Neuronal stem cell (in vitro differentiated cells): ENCODE results near the gene CYB5A.

ENCODE experiments used
- DNase-seq: peaks from one replicate; pipeline ENCODE4 v3.0.0-alpha.2; 2013; ENCODE audit warnings: low spot score
- H2AFZ ChIP-seq: one replicate; pipeline ENCODE4 v1.6.1; 2013; ENCODE audit warnings: mild to moderate bottlenecking, low read length, inconsistent platforms
- H2AK5ac ChIP-seq: 2 replicates; pipeline ENCODE4 v1.6.1; 2013; ENCODE audit warnings: low read depth, mild to moderate bottlenecking, inconsistent platforms, low read length, moderate library complexity, mixed read lengths
- H2BK120ac ChIP-seq: 2 replicates; pipeline ENCODE4 v1.6.1; 2013; ENCODE audit warnings: low read depth, mild to moderate bottlenecking, inconsistent platforms, low read length, moderate library complexity, mixed read lengths
- H2BK12ac ChIP-seq: one replicate; pipeline ENCODE4 v1.6.1; 2013; ENCODE audit warnings: low read length, inconsistent platforms
- H2BK15ac ChIP-seq: 2 replicates; pipeline ENCODE4 v1.6.1; 2013; ENCODE audit warnings: mild to moderate bottlenecking, low read length, inconsistent platforms, mixed read lengths
- H2BK5ac ChIP-seq: one replicate; pipeline ENCODE4 v1.6.1; 2013; ENCODE audit warnings: inconsistent platforms, mild to moderate bottlenecking, low read length, moderate library complexity
- H3K14ac ChIP-seq: one replicate; pipeline ENCODE4 v1.6.1; 2013; ENCODE audit warnings: low read length, inconsistent platforms
- H3K18ac ChIP-seq: 2 replicates; pipeline ENCODE4 v1.6.1; 2013; ENCODE audit warnings: low read length, inconsistent platforms
- H3K23ac ChIP-seq: 2 replicates; pipeline ENCODE4 v1.6.1; 2013; ENCODE audit warnings: low read depth, mild to moderate bottlenecking, mixed read lengths, low read length, inconsistent platforms; ENCODE audit not compliant: poor library complexity
- H3K27ac ChIP-seq: replicated peaks from 3 replicates; pipeline ENCODE4 v1.5.1; 2013; ENCODE audit warnings: low read length, inconsistent platforms
- H3K27me3 ChIP-seq, 3 experiments: 2 replicates each; pipeline ENCODE4 v1.6.1; 2013; ENCODE audit warnings: low read length in 3 of 3, mild to moderate bottlenecking in 2 of 3, inconsistent platforms in 1 of 3, low read depth in 1 of 3, mixed read lengths in 1 of 3, moderate library complexity in 1 of 3; ENCODE audit not compliant: control insufficient read depth in 3 of 3, insufficient read depth in 3 of 3
- H3K36me3 ChIP-seq, 2 donors: replicated peaks in 1 of 2; 2 replicates each; pipeline ENCODE4 v1.6.1; 2013; ENCODE audit warnings: low read length in 2 of 2; ENCODE audit not compliant: control insufficient read depth in 2 of 2, insufficient read depth in 2 of 2
- H3K4ac ChIP-seq: 2 replicates; pipeline ENCODE4 v1.6.1; 2013; ENCODE audit warnings: inconsistent platforms, mild to moderate bottlenecking, low read length, moderate library complexity
- H3K4me1 ChIP-seq, 2 donors: 1 replicate in 1 of 2; 2 replicates in 1 of 2; pipeline ENCODE4 v1.6.1; 2013; ENCODE audit warnings: low read length in 2 of 2, low read depth in 1 of 2; ENCODE audit not compliant: control insufficient read depth in 2 of 2, insufficient read depth in 1 of 2
- H3K4me2 ChIP-seq: one replicate; pipeline ENCODE4 v1.6.1; 2013; ENCODE audit warnings: mild to moderate bottlenecking, low read length, inconsistent platforms; ENCODE audit not compliant: insufficient read depth, poor library complexity, severe bottlenecking
- H3K4me3 ChIP-seq, 2 donors: 2 replicates each; pipeline ENCODE4 v1.5.1; 2013; ENCODE audit warnings: low read length in 2 of 2, mild to moderate bottlenecking in 2 of 2, inconsistent platforms in 1 of 2, moderate library complexity in 1 of 2
- H3K79me1 ChIP-seq: one replicate; pipeline ENCODE4 v1.6.1; 2013; ENCODE audit warnings: low read depth, mild to moderate bottlenecking, inconsistent platforms, low read length, moderate library complexity
- H3K9ac ChIP-seq: one replicate; pipeline ENCODE4 v1.6.1; 2013; ENCODE audit warnings: mild to moderate bottlenecking, low read depth, low read length, inconsistent platforms; ENCODE audit not compliant: poor library complexity
- H3K9me3 ChIP-seq, 2 donors: replicated peaks in 1 of 2; 2 replicates each; pipeline versions ENCODE3 to v1.6.1; 2013; ENCODE audit warnings: low read length in 2 of 2, mild to moderate bottlenecking in 2 of 2, inconsistent platforms in 1 of 2, low read depth in 1 of 2, mixed read lengths in 1 of 2, moderate library complexity in 1 of 2; ENCODE audit not compliant: control insufficient read depth in 2 of 2, insufficient read depth in 1 of 2
- H4K8ac ChIP-seq: one replicate; pipeline ENCODE4 v1.6.1; 2013; ENCODE audit warnings: low read depth, mild to moderate bottlenecking, inconsistent platforms, low read length, moderate library complexity
- H4K91ac ChIP-seq: one replicate; pipeline ENCODE4 v1.6.1; 2013; ENCODE audit warnings: low read length, low read depth, mild to moderate bottlenecking, inconsistent platforms; ENCODE audit not compliant: poor library complexity
- WGBS, 2 donors: extraction: QIAGEN DNeasy Blood & Tissue Kit; methylation state at CpG; one replicate each; pipeline ENCODE4 v1.1.7; 2013; ENCODE audit warnings: missing lambda C conversion rate in 2 of 2, mixed read lengths in 1 of 2; ENCODE audit not compliant: insufficient read length in 2 of 2, insufficient replicate concordance in 1 of 2; ENCODE audit errors: extremely low coverage in 2 of 2; 5-methylcytosine and 5-hydroxymethylcytosine counted together

Gene CYB5A

DNA sequence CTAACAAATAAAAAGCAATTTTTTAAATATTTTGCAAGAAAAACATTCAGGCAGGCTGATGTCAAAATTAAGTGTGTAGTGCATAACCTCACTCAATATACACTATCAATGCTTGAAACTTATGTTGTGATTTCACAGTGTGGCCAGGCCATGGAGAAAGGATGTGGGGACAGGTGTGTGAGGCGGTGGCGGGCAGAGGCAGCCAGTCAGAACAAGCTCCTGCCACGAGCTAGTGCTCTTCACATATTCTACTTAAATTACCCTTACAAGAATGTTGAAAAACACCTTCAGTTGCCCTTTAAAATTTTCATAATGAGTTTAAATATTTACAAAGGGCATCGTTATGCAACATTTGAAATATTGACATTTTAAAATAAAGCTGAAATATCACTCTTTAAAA is 43.2 kb downstream of the CYB5A start:
- no peak overlapping the region for H4K8ac ChIP-seq
- H3K27me3 ChIP-seq: no peaks in the 10 kb centered on the region
- H3K14ac ChIP-seq: no peak overlapping the region
- peaks cover 0 to 2% of the 10 kb centered on the region in 2 donors for H3K36me3 ChIP-seq
- no peak overlapping the region for H4K91ac ChIP-seq
- no peak overlapping the region for H3K18ac ChIP-seq
- no peak overlapping the region for H3K23ac ChIP-seq
- no peak overlapping the region for H3K27ac ChIP-seq
- H2AFZ ChIP-seq: no peak overlapping the region
- H3K4me1 ChIP-seq: peaks cover 0 to 2% of the 10 kb centered on the region in 2 donors
- no peaks in the 10 kb centered on the region for H3K79me1 ChIP-seq
- H3K4me2 ChIP-seq: no peak overlapping the region
- no peak overlapping the region for H3K4me3 ChIP-seq
- no peak overlapping the region for H2BK15ac ChIP-seq
- no peak overlapping the region for H2BK5ac ChIP-seq
- no peak for DNase-seq
- no peak overlapping the region for H2BK12ac ChIP-seq
- H3K4ac ChIP-seq: no peak overlapping the region
- H3K9me3 ChIP-seq: no peaks in the 10 kb centered on the region
- no CpG with 5 or more reads among the region's 4 CpGs for WGBS, 2 donors
- H2BK120ac ChIP-seq: no peak overlapping the region
- H3K9ac ChIP-seq: no peak overlapping the region
- H2AK5ac ChIP-seq: no peak overlapping the region

DNA sequence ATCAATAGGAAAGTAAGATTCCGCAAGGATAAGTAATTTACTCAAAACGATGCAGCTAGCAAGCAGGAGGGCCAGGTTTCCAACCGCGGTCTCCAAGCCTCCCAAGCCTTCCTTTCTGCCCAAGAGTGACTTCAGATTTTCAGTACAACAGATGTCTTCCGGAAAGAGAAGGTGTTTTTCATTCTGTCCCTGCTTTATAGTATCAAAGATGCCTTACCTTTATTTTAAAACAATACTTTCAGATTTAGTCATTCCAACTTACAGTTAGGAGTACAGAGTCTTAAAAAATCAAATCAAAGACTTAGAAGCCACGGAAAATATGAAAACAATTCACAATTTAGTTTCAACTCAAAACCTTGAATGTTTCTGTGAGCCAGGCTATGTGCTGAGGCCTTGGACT is 43.6 kb downstream of the CYB5A start:
- H2AFZ ChIP-seq: no peak overlapping the region
- H3K27ac ChIP-seq: no peak overlapping the region
- no peak overlapping the region for H2BK5ac ChIP-seq
- no peak overlapping the region for H2BK15ac ChIP-seq
- no peak overlapping the region for H4K8ac ChIP-seq
- H3K4me2 ChIP-seq: no peak overlapping the region
- no peak overlapping the region for H3K4me3 ChIP-seq
- peaks cover 0 to 2% of the 10 kb centered on the region in 2 donors for H3K4me1 ChIP-seq
- no peak overlapping the region for H2BK12ac ChIP-seq
- H3K36me3 ChIP-seq: no peaks in the 10 kb centered on the region
- H2AK5ac ChIP-seq: no peak overlapping the region
- no peak overlapping the region for H3K4ac ChIP-seq
- no peak overlapping the region for H2BK120ac ChIP-seq
- no peaks in the 10 kb centered on the region for H3K27me3 ChIP-seq
- no peak overlapping the region for H4K91ac ChIP-seq
- DNase-seq: no peak
- H3K9me3 ChIP-seq: no peaks in the 10 kb centered on the region
- H3K9ac ChIP-seq: no peak overlapping the region
- H3K23ac ChIP-seq: no peak overlapping the region
- no CpG with 5 or more reads among the region's 6 CpGs for WGBS, 2 donors
- no peak overlapping the region for H3K18ac ChIP-seq
- no peaks in the 10 kb centered on the region for H3K79me1 ChIP-seq
- H3K14ac ChIP-seq: no peak overlapping the region

DNA sequence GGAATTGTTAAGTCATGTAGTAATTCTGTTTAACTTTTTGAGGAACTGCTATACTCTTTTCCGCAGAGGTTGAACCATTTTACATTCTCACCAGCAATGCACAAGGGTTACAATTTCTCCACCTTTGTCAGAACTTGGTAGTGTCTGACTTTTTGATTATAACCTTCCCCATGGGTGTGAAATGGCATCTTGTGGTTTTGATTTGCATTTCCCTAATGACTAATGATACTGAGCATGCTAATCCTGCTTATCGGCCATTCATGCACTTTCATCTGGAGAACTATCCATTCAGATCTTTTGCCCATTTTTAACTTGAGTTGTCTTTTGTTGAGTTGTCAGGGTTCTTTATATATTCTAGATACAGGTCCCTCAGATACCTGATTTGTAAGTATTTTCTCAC is 47.2 kb downstream of the CYB5A start:
- Histone ChIP-seq H3K23ac (no peak overlapping the region), H2AK5ac (no peak overlapping the region), H2BK5ac (no peak overlapping the region), H3K14ac (no peak overlapping the region), H3K4ac (no peak overlapping the region), H2BK120ac (no peak overlapping the region), H3K4me1 (no peaks in the 10 kb centered on the region), H3K18ac (no peak overlapping the region), H3K36me3 (no peaks in the 10 kb centered on the region), H3K4me2 (no peak overlapping the region), H4K8ac (no peak overlapping the region), H3K9ac (no peak overlapping the region), H2AFZ (no peak overlapping the region), H3K4me3 (no peak overlapping the region), H3K27ac (no peak overlapping the region), H4K91ac (no peak overlapping the region), H3K27me3 (no peaks in the 10 kb centered on the region), H2BK15ac (no peak overlapping the region), H3K9me3 (no peaks in the 10 kb centered on the region), H3K79me1 (no peaks in the 10 kb centered on the region), H2BK12ac (no peak overlapping the region)
- WGBS, 2 donors: no CpG with 5 or more reads among the region's 2 CpGs
- DNase-seq: no peak

DNA sequence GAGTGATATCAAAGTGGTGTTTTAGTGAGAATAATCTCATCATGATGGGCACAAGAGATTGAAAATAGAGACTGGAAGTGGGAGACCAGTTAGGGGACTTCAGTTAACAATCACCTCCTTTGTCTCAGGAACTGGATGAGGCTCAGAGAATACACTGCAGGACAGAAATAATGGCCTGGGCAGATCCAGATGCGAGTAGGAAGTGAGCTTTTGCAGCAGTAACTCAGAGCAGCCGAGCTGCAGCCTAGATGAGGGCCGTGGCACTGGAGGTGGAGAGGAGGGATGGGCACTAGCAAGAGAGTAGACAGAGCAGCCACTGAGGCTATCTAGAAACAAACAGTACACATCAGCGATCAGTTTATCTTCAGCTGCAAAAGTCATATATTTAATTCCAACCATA is 48.6 kb downstream of the CYB5A start:
- no peaks in the 10 kb centered on the region for H3K27me3 ChIP-seq
- DNase-seq: no peak
- no peak overlapping the region for H3K18ac ChIP-seq
- H3K36me3 ChIP-seq: no peaks in the 10 kb centered on the region
- H3K4me3 ChIP-seq: no peak overlapping the region
- H3K9me3 ChIP-seq: no peaks in the 10 kb centered on the region
- H2BK12ac ChIP-seq: no peak overlapping the region
- H2BK15ac ChIP-seq: no peak overlapping the region
- H3K4me2 ChIP-seq: no peak overlapping the region
- no peak overlapping the region for H3K23ac ChIP-seq
- H2BK5ac ChIP-seq: no peak overlapping the region
- no peak overlapping the region for H3K9ac ChIP-seq
- no peak overlapping the region for H4K91ac ChIP-seq
- no peaks in the 10 kb centered on the region for H3K4me1 ChIP-seq
- WGBS, 2 donors: no CpG with 5 or more reads among the region's 4 CpGs
- peak overlapping the region; percentile 11 for H2AFZ ChIP-seq
- H3K27ac ChIP-seq: no peak overlapping the region
- H2BK120ac ChIP-seq: no peak overlapping the region
- no peaks in the 10 kb centered on the region for H3K79me1 ChIP-seq
- H2AK5ac ChIP-seq: no peak overlapping the region
- no peak overlapping the region for H3K14ac ChIP-seq
- H4K8ac ChIP-seq: no peak overlapping the region
- no peak overlapping the region for H3K4ac ChIP-seq
